Caco-2 (cell line): ENCODE measurements around the gene RNF38. TPM values are rescaled to one million over a fixed set of nuclear protein-coding genes. Genes with fewer than 3 reads are reported as not detected.
A peak's percentile ranks its signal among the peaks of the same experiment; 100 is the strongest.

Experiments
- BruUV-seq: library from RNA; stranded (reverse); fragments of 400-500 nt; replicated peaks from 2 replicates; lab custom pipeline; 2021; lab: Mats Ljungman, UMichigan
- CTCF ChIA-PET: fragments of 300-600 bp; sonication (Branson Sonifier 250); formaldehyde crosslinking; loops from one replicate; lab custom pipeline; 2022; ENCODE audit warnings: antibody characterized with exemption; lab: Charles Lee
- POLR2A ChIA-PET: fragments of 300-600 bp; sonication (Branson Sonifier 250); formaldehyde crosslinking; loops from one replicate; lab custom pipeline; 2022; ENCODE audit warnings: antibody characterized with exemption; lab: Charles Lee
- DNase-seq, 2 experiments: peaks; one replicate each; pipeline versions ENCODE4 v3.0.0 to v3.0.0-alpha.2; 2020 to 2022
- H3K27me3 ChIP-seq: replicated peaks from 2 replicates; pipeline ENCODE4 v1.6.0; 2011; ENCODE audit warnings: low read length; ENCODE audit not compliant: control insufficient read depth, insufficient read depth
- H3K36me3 ChIP-seq: 2 replicates; pipeline ENCODE4 v1.5.1; 2011; ENCODE audit warnings: low read length; ENCODE audit not compliant: control insufficient read depth, insufficient read depth
- H3K4me1 ChIP-seq: fragments of 250-450 bp; sonication (Bioruptor Pico); 2 replicates; pipeline ENCODE4 v1.5.1; 2020; ENCODE audit warnings: mild to moderate bottlenecking
- H3K4me3 ChIP-seq: 2 replicates; pipeline ENCODE4 v1.5.1; 2011; ENCODE audit warnings: low read depth, mild to moderate bottlenecking, control low read depth, low read length
- H3K9me3 ChIP-seq: fragments of 250-450 bp; sonication (Bioruptor Pico); 2 replicates; pipeline ENCODE4 v1.5.1; 2020; ENCODE audit warnings: mild to moderate bottlenecking, moderate library complexity
- H3K27ac Mint-ChIP-seq: one replicate; pipeline ENCODE4 v1.8.0; 2022; ENCODE audit warnings: mixed read lengths; ENCODE audit not compliant: unreplicated experiment
- H3K27me3 Mint-ChIP-seq: one replicate; pipeline ENCODE4 v1.8.0; 2022; ENCODE audit warnings: mixed read lengths; ENCODE audit not compliant: insufficient read depth, unreplicated experiment
- H3K36me3 Mint-ChIP-seq: one replicate; pipeline ENCODE4 v1.8.0; 2022; ENCODE audit warnings: mild to moderate bottlenecking, mixed read lengths; ENCODE audit not compliant: insufficient read depth, unreplicated experiment
- H3K4me1 Mint-ChIP-seq: one replicate; pipeline ENCODE4 v1.8.0; 2022; ENCODE audit warnings: low read depth, mixed read lengths; ENCODE audit not compliant: unreplicated experiment
- H3K4me3 Mint-ChIP-seq: one replicate; pipeline ENCODE4 v1.8.0; 2022; ENCODE audit warnings: mild to moderate bottlenecking, moderate library complexity, mixed read lengths; ENCODE audit not compliant: unreplicated experiment
- H3K9me3 Mint-ChIP-seq: one replicate; pipeline ENCODE4 v1.8.0; 2022; ENCODE audit warnings: mixed read lengths; ENCODE audit not compliant: unreplicated experiment
- CTCF ChIP-seq, 2 experiments: fragments of 200-600 bp in 1 of 2; IDR thresholded peaks; 1 replicate in 1 of 2; 2 replicates in 1 of 2; pipeline versions ENCODE4 v1.5.1 to v1.8.0; 2011 to 2022; ENCODE audit warnings: antibody characterized with exemption in 1 of 2, control low read depth in 1 of 2, inconsistent platforms in 1 of 2, low read depth in 1 of 2, low read length in 1 of 2, mild to moderate bottlenecking in 1 of 2, moderate library complexity in 1 of 2; ENCODE audit not compliant: insufficient read depth in 1 of 2, severe bottlenecking in 1 of 2, unreplicated experiment in 1 of 2
- intact Hi-C: fragments of 100-400 bp; cut with micrococcal nuclease; formaldehyde crosslinking; loops from one replicate; pipeline ENCODE4 v1.10.0; 2022; ENCODE audit not compliant: unreplicated experiment
- total RNA-seq: library from RNA; stranded (reverse); gene quantifications from 2 replicates; pipeline ENCODE4 v1.2.3, GENCODE V29; 2022

Gene RNF38
- total RNA-seq, 1 experiment from 2014 or later: 43.3 TPM

- Mint-ChIP-seq H3K4me1 (peaks cover 41% of the 10 kb centered on the region), H3K36me3 (peaks cover 18% of the 10 kb centered on the region), H3K4me3 (peak overlapping the region; percentile 59), H3K27ac (peak overlapping the region; percentile 97), H3K9me3 (no peaks in the 10 kb centered on the region), H3K27me3 (no peaks in the 10 kb centered on the region)
- no peak for DNase-seq
- CTCF ChIA-PET: interaction anchor here (0.6 to 1.7 kb wide), 2 partner anchors 12 to 28 kb away, joined by 4 to 7 read pairs; no protein-coding TSS in a partner anchor
- no TSS peak for BruUV-seq
- Histone ChIP-seq H3K27me3 (no peaks in the 10 kb centered on the region), H3K36me3 (no peaks in the 10 kb centered on the region; the same call in 1 of the 2 replicates), H3K4me3 (no peak overlapping the region), H3K4me1 (peaks cover 63% of the 10 kb centered on the region), H3K9me3 (peaks cover under 1% of the 10 kb centered on the region; the same call in 1 of the 2 replicates)
- POLR2A ChIA-PET: no interaction called here
- intact Hi-C loops: no loop called here
- no peak for TF ChIP-seq CTCF (IDR thresholded peaks at IDR 0.05; ENCODE audit: insufficient read depth in 1 of 2, low read depth in 1 of 2, low read length in 1 of 2, severe bottlenecking in 1 of 2, unreplicated experiment in 1 of 2)
These were observed 84.0 kb downstream of the RNF38 start for GRCh38 chr9:36316049-36316448.

GRCh38 chr9:36315283-36315682 is 84.8 kb downstream of the RNF38 start:
- ChIA-PET CTCF (interaction anchor here (0.6 kb wide), 1 partner anchor 39 kb away, joined by 4 read pairs; no protein-coding TSS in a partner anchor), POLR2A (interaction anchor here (0.7 kb wide), 1 partner anchor 9 kb away, joined by 3 read pairs; no protein-coding TSS in a partner anchor)
- no TSS peak for BruUV-seq
- H3K27me3 Mint-ChIP-seq: no peaks in the 10 kb centered on the region
- H3K27me3 ChIP-seq: no peaks in the 10 kb centered on the region
- no peak overlapping the region for H3K4me3 ChIP-seq
- H3K9me3 Mint-ChIP-seq: no peaks in the 10 kb centered on the region
- H3K9me3 ChIP-seq: no peaks in the 10 kb centered on the region
- no peak for TF ChIP-seq CTCF (IDR thresholded peaks at IDR 0.05; ENCODE audit: insufficient read depth in 1 of 2, low read depth in 1 of 2, low read length in 1 of 2, severe bottlenecking in 1 of 2, unreplicated experiment in 1 of 2)
- H3K27ac Mint-ChIP-seq: peak overlapping the region; percentile 97
- H3K4me3 Mint-ChIP-seq: no peak overlapping the region
- no peaks in the 10 kb centered on the region; the same call in 1 of the 2 replicates for H3K36me3 ChIP-seq
- H3K36me3 Mint-ChIP-seq: peaks cover 18% of the 10 kb centered on the region
- no peak for DNase-seq
- H3K4me1 ChIP-seq: peaks cover 55% of the 10 kb centered on the region
- intact Hi-C loops: no loop called here
- H3K4me1 Mint-ChIP-seq: peaks cover 39% of the 10 kb centered on the region

- Mint-ChIP-seq H3K36me3 (peaks cover 16% of the 10 kb centered on the region), H3K27ac (peak overlapping the region; percentile 97), H3K9me3 (no peaks in the 10 kb centered on the region), H3K4me1 (peaks cover 39% of the 10 kb centered on the region), H3K4me3 (no peak overlapping the region), H3K27me3 (no peaks in the 10 kb centered on the region)
- intact Hi-C loops: no loop called here
- DNase-seq: no peak
- Histone ChIP-seq H3K36me3 (no peaks in the 10 kb centered on the region; the same call in 1 of the 2 replicates), H3K27me3 (no peaks in the 10 kb centered on the region), H3K9me3 (no peaks in the 10 kb centered on the region), H3K4me1 (peaks cover 53% of the 10 kb centered on the region), H3K4me3 (no peak overlapping the region)
- POLR2A ChIA-PET: interaction anchor here (0.6 kb wide), 1 partner anchor 345 kb away, joined by 3 read pairs; no protein-coding TSS in a partner anchor
- CTCF ChIA-PET: interaction anchor here (0.6 kb wide), 1 partner anchor 38 kb away, joined by 4 read pairs; no protein-coding TSS in a partner anchor
- no TSS peak for BruUV-seq
- no peak for TF ChIP-seq CTCF (IDR thresholded peaks at IDR 0.05; ENCODE audit: insufficient read depth in 1 of 2, low read depth in 1 of 2, low read length in 1 of 2, severe bottlenecking in 1 of 2, unreplicated experiment in 1 of 2)
These were observed 85.3 kb downstream of the RNF38 start for GRCh38 chr9:36314740-36315139.
